T-helper 17 cell (primary cell): ENCODE data around the gene ZBP1. TPM values are rescaled to one million over a fixed set of nuclear protein-coding genes. Genes with fewer than 3 reads are reported as not detected.

Experiments
- ATAC-seq: fragments of 150-1000 bp; cut with Tn5 transposase; 2 replicates; pipeline ENCODE4 v1.10.0; 2021; ENCODE audit warnings: mild to moderate bottlenecking, moderate library complexity
- DNase-seq, 3 donors: peaks; one replicate each; pipeline versions ENCODE4 v3.0.0 to v3.0.0-alpha.2; 2020 to 2021
- H3K9me3 ChIP-seq: one replicate; pipeline ENCODE4 v1.7.0; 2013; ENCODE audit warnings: low read length, mild to moderate bottlenecking; ENCODE audit not compliant: control insufficient read depth, poor library complexity, severe bottlenecking
- H3K27ac Mint-ChIP-seq: one replicate; pipeline ENCODE4 v1.8.0; 2022; ENCODE audit warnings: mild to moderate bottlenecking, moderate library complexity, mixed read lengths
- H3K27me3 Mint-ChIP-seq: one replicate; pipeline ENCODE4 v1.8.0; 2022; ENCODE audit warnings: mixed read lengths
- H3K36me3 Mint-ChIP-seq: one replicate; pipeline ENCODE4 v1.8.0; 2022; ENCODE audit warnings: low read depth, mixed read lengths
- H3K4me1 Mint-ChIP-seq: one replicate; pipeline ENCODE4 v1.8.0; 2022; ENCODE audit warnings: mild to moderate bottlenecking, mixed read lengths
- H3K4me3 Mint-ChIP-seq: one replicate; pipeline ENCODE4 v1.8.0; 2022; ENCODE audit warnings: mild to moderate bottlenecking, moderate library complexity, mixed read lengths
- total RNA-seq, 4 donors: library from RNA in 2 of 4; stranded (reverse) in 2 of 4; gene quantifications; one replicate each; pipeline ENCODE4 v1.2.3 and lab custom pipeline; 2022 to 2026

Gene ZBP1
- total RNA-seq, 2 donors from 2014 or later, result 38.6 to 41.0 TPM

DNA sequence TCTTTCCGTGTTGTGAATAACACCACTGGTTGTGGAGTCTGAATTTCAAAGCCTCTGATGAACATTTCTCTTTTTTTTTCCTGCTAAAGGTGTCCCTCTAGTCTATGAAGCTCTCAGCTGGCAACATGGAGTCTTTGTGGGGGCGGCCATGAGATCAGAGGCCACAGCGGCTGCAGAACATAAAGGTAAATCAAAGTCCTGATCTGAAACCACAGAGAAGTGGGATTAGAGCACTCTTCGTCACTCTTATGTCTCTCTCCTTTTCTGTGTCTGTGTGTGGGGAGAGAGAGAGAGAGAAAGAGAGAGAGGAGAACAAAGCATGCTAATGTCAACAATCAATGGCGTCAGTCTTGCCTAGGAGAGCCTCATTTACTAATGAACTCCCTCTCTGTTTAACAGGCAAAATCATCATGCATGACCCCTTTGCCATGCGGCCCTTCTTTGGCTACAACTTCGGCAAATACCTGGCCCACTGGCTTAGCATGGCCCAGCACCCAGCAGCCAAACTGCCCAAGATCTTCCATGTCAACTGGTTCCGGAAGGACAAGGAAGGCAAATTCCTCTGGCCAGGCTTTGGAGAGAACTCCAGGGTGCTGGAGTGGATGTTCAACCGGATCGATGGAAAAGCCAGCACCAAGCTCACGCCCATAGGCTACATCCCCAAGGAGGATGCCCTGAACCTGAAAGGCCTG lies 55.1 kb downstream of the ZBP1 start:
- Mint-ChIP-seq H3K4me1 (no peaks in the 10 kb centered on the region), H3K36me3 (no peaks in the 10 kb centered on the region), H3K27ac (no peak overlapping the region), H3K4me3 (no peak overlapping the region), H3K27me3 (peaks cover 77% of the 10 kb centered on the region)
- DNase-seq (no peak), ATAC-seq (no peak)
- H3K9me3 ChIP-seq, result no peaks in the 10 kb centered on the region

GRCh38 chr20:57564180-57564802 lies 55.9 kb downstream of the ZBP1 start:
- Mint-ChIP-seq H3K4me1 (no peaks in the 10 kb centered on the region), H3K27ac (no peak overlapping the region), H3K36me3 (no peaks in the 10 kb centered on the region), H3K4me3 (no peak overlapping the region), H3K27me3 (peaks cover 80% of the 10 kb centered on the region)
- ATAC-seq (no peak), DNase-seq (no peak)
- no peaks in the 10 kb centered on the region for H3K9me3 ChIP-seq

DNA sequence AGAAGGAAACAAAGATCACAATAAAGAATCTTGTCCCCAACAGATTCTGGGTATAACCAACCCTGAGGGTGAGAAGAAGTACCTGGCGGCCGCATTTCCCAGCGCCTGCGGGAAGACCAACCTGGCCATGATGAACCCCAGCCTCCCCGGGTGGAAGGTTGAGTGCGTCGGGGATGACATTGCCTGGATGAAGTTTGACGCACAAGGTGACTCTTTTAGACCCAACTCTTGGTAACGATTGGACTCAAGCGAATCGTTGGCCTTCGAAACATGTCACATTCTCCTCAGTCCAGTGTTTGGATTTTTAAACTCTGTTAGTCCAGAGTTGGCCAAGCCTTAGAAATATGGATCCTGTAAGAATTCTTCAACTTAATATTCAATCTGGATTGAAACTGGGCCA lies 56.7 kb downstream of the ZBP1 start:
- DNase-seq (no peak), ATAC-seq (no peak)
- Mint-ChIP-seq H3K4me1 (no peaks in the 10 kb centered on the region), H3K27ac (no peak overlapping the region), H3K4me3 (no peak overlapping the region), H3K27me3 (peaks cover 82% of the 10 kb centered on the region), H3K36me3 (no peaks in the 10 kb centered on the region)
- no peaks in the 10 kb centered on the region for H3K9me3 ChIP-seq

- H3K36me3 Mint-ChIP-seq, result no peaks in the 10 kb centered on the region
- DNase-seq (no peak), ATAC-seq (no peak)
- no peak overlapping the region for H3K27ac Mint-ChIP-seq
- no peak overlapping the region for H3K4me3 Mint-ChIP-seq
- H3K4me1 Mint-ChIP-seq, result no peaks in the 10 kb centered on the region
- H3K9me3 ChIP-seq, result no peaks in the 10 kb centered on the region
- peaks cover 89% of the 10 kb centered on the region for H3K27me3 Mint-ChIP-seq
These were observed 57.4 kb downstream of the ZBP1 start for GRCh38 chr20:57562541-57563465.

DNA sequence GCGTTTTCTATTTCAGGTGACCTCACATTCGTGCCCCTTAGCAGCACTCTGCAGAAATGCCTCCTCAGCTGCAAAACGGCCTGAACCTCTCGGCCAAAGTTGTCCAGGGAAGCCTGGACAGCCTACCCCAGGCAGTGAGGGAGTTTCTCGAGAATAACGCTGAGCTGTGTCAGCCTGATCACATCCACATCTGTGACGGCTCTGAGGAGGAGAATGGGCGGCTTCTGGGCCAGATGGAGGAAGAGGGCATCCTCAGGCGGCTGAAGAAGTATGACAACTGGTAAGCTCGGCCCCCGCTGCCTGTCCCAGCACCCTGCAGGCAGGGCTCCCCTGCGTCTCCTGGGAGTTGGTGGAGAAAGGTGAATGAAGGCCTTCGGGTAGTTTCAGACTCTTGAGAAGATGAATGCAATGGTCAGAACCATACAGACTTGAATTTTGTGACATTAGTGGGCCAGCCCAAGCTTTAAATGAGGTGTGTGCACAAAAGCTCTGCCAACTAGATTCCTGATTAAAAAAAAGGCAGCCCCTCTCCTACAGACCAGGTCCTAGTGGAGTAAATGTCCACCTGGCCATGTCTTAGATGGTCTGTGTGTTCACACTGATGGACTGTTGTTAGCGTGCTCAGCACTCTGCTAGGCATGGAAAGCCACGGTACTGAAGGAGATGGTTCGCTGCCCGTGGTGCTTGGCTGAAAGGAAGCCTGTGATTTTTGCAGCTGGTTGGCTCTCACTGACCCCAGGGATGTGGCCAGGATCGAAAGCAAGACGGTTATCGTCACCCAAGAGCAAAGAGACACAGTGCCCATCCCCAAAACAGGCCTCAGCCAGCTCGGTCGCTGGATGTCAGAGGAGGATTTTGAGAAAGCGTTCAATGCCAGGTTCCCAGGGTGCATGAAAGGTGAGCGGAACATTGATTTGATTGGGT lies 58.6 kb downstream of the ZBP1 start:
- H3K9me3 ChIP-seq, result no peaks in the 10 kb centered on the region
- Mint-ChIP-seq H3K27me3 (peaks cover 90% of the 10 kb centered on the region), H3K4me3 (no peak overlapping the region), H3K36me3 (no peaks in the 10 kb centered on the region), H3K4me1 (no peaks in the 10 kb centered on the region), H3K27ac (no peak overlapping the region)
- ATAC-seq (no peak), DNase-seq (no peak)

DNA sequence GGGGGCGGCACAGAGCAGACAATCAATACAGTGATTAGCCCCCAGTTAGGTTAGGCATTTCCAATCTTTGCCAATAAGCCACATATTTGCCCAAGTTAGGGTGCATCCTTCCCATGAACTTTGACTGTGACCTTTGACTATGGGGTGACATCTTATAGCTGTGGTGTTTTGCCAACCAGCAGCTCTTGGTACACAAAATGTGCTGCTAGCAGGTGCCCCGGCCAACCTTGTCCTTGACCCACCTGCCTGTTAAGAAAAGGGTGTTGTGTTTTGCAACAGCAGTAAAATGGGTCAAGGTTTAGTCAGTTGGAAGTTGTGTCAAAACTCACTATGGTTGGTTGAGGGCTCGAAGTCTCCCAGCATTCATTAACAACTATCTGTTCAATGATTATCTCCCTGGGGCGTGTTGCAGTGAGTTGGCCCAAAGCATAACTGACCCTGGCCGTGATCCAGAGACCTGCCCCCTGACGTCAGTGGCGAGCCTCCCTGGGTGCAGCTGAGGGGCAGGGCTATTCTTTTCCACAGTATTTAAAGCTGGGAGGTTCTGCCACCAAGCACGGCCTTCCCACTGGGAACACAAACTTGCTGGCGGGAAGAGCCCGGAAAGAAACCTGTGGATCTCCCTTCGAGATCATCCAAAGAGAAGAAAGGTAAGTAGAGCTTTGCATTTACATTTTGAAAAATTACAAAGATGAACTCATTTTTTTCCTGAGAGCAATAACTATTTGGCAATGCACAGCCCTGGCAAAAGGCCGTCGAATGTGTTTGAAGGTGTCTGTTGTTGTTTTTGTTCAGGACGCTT lies 59.5 kb downstream of the ZBP1 start, which contains the start of gene PCK1:
TSS of gene PCK1 (plus strand) at position 557 of the 802 bp plus-strand sequence. CDS start 302 bp downstream, outside the sequence.
- no peaks in the 10 kb centered on the region for H3K36me3 Mint-ChIP-seq
- no peaks in the 10 kb centered on the region for H3K9me3 ChIP-seq
- no peak within 1 kb of the TSS for H3K27ac Mint-ChIP-seq
- DNase-seq (no peak), ATAC-seq (no peak)
- H3K4me3 Mint-ChIP-seq, result no peak within 1 kb of the TSS
- peaks cover 91% of the 10 kb centered on the region for H3K27me3 Mint-ChIP-seq
- no peaks in the 10 kb centered on the region for H3K4me1 Mint-ChIP-seq

DNA sequence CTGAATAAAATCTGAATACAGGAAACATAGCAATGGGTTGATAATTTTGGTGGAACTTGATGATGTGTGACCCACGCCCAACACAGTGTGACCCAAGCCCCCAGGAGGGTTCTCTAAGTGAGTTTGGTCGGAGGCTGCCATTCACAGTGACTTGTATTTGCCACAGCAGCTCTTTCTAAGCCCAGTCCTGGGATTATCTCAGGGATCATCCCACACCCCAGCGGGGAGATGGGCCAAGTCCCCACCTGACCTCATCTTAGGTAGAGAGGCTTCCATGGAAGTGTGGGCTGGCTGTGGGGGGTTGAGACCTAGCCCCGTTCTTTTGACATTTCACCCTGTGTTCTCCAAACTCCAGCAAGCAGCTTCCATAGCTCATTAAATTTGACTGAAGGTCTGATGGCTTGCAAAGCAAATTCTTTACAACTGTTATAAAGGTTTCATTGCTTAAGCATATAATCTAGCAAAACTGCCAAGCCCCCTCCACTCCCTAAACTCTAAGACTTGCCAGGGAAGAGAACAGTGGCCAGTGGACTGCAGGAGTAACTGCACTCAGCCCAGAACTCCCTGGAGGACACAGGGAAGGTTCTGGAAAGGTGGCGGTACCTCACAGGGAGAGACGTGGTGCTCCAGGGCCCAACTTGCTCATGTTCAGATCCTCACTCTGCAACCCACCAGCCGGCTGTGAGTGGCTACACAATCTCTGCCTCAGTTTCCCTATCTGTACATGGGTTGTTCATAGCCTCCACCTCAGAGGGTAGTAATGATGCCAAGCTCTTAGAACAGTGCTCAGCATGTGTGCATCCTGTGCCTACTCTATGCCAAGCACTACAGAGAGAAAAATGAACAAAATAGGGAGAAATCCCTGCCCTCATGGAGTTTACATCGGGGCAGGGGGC lies 60.3 kb downstream of the ZBP1 start:
- Mint-ChIP-seq H3K4me3 (no peak overlapping the region), H3K36me3 (no peaks in the 10 kb centered on the region), H3K27ac (no peak overlapping the region), H3K27me3 (peaks cover 92% of the 10 kb centered on the region), H3K4me1 (no peaks in the 10 kb centered on the region)
- DNase-seq (no peak), ATAC-seq (no peak)
- H3K9me3 ChIP-seq, result no peaks in the 10 kb centered on the region

DNA sequence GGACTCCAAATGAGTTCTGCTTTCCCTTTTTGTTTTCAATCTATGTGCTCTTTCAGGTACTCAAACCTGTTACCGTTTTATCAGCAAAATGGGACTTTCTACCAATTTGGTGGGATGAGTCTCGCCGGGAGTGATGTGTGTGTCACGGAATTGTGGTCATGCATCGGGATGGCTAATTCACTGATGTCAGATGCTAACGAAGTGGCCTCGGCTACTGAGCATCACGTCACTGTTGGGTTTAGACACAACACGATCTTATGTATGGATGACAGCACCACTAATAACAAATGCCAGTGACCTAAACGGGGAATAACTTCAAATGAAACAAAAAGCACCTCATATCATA lies 61.0 kb downstream of the ZBP1 start:
- H3K4me3 Mint-ChIP-seq, result no peak overlapping the region
- H3K9me3 ChIP-seq, result no peaks in the 10 kb centered on the region
- peaks cover 91% of the 10 kb centered on the region for H3K27me3 Mint-ChIP-seq
- no peak overlapping the region for H3K27ac Mint-ChIP-seq
- ATAC-seq, result no peak
- no peak for DNase-seq
- H3K36me3 Mint-ChIP-seq, result no peaks in the 10 kb centered on the region
- H3K4me1 Mint-ChIP-seq, result no peaks in the 10 kb centered on the region

GRCh38 chr20:57558614-57559288 lies 61.5 kb downstream of the ZBP1 start:
- H3K27ac Mint-ChIP-seq, result no peak overlapping the region
- no peak overlapping the region for H3K4me3 Mint-ChIP-seq
- peaks cover 92% of the 10 kb centered on the region for H3K27me3 Mint-ChIP-seq
- H3K9me3 ChIP-seq, result no peaks in the 10 kb centered on the region
- no peaks in the 10 kb centered on the region for H3K36me3 Mint-ChIP-seq
- DNase-seq (no peak), ATAC-seq (no peak)
- H3K4me1 Mint-ChIP-seq, result no peaks in the 10 kb centered on the region

- Mint-ChIP-seq H3K27me3 (peaks cover 89% of the 10 kb centered on the region), H3K36me3 (no peaks in the 10 kb centered on the region), H3K4me3 (no peak overlapping the region), H3K4me1 (no peaks in the 10 kb centered on the region), H3K27ac (no peak overlapping the region)
- ATAC-seq, result no peak
- H3K9me3 ChIP-seq, result no peaks in the 10 kb centered on the region
- no peak for DNase-seq
These were observed 62.2 kb downstream of the ZBP1 start for GRCh38 chr20:57557926-57558613.

DNA sequence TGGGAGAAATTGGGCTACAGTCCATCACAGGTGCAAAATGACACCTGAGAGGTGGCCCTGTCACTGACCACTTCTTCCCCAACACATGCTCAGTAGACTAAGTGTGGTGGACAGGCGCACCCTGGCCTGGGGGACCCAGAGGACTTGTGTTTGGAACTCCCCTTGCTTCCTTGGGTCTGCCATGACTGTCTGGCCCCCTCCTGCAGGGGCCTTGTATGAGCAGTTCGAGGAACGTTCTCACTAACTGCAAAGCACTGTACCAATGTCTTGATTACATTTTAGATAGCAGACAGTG lies 63.3 kb downstream of the ZBP1 start:
- Mint-ChIP-seq H3K4me3 (no peak overlapping the region), H3K4me1 (no peaks in the 10 kb centered on the region), H3K36me3 (no peaks in the 10 kb centered on the region), H3K27me3 (peaks cover 82% of the 10 kb centered on the region), H3K27ac (no peak overlapping the region)
- no peaks in the 10 kb centered on the region for H3K9me3 ChIP-seq
- ATAC-seq, result no peak
- no peak for DNase-seq
